ENCODE data around the gene ASB7. TPM values are rescaled to one million over a fixed set of nuclear protein-coding genes. Genes with fewer than 3 reads are reported as not detected.

Gene ASB7
- total RNA-seq, 1 donor from 2014 or later, result 14.5 TPM

DNA sequence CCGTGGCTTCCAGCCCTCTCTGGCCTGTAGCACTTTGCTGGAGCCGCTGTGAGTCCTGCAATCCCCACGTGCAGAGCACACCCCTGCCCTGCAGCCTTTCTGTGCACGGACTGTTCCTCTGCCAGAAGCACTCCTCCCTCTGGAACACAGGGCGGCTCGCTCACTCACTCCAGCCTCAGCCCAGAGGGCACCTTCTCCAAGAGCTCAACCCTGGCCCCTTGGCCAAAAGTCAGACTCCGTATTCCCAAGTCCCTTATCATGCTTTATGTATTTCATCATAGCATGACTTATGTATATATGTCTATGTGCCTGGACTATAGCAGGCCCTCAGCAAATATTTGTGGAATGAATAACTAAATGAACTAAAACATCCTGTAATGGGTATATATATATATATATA lies 63.2 kb downstream of the ASB7 start:
- Mint-ChIP-seq H3K4me1 (ENCODE audit: low read depth, unreplicated experiment) (peaks cover 8% of the 10 kb centered on the region), H3K9me3 (ENCODE audit: unreplicated experiment) (peaks cover 1% of the 10 kb centered on the region), H3K27ac (ENCODE audit: unreplicated experiment) (no peak overlapping the region), H3K4me3 (ENCODE audit: unreplicated experiment) (no peak overlapping the region), H3K27me3 (ENCODE audit: unreplicated experiment) (peaks cover 1% of the 10 kb centered on the region), H3K36me3 (ENCODE audit: unreplicated experiment) (no peaks in the 10 kb centered on the region)
- DNase-seq, result no peak
- TF ChIP-seq, protein P1, sequence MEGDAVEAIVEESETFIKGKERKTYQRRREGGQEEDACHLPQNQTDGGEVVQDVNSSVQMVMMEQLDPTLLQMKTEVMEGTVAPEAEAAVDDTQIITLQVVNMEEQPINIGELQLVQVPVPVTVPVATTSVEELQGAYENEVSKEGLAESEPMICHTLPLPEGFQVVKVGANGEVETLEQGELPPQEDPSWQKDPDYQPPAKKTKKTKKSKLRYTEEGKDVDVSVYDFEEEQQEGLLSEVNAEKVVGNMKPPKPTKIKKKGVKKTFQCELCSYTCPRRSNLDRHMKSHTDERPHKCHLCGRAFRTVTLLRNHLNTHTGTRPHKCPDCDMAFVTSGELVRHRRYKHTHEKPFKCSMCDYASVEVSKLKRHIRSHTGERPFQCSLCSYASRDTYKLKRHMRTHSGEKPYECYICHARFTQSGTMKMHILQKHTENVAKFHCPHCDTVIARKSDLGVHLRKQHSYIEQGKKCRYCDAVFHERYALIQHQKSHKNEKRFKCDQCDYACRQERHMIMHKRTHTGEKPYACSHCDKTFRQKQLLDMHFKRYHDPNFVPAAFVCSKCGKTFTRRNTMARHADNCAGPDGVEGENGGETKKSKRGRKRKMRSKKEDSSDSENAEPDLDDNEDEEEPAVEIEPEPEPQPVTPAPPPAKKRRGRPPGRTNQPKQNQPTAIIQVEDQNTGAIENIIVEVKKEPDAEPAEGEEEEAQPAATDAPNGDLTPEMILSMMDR (IDR thresholded peaks at IDR 0.05; ENCODE audit: partially characterized antibody, unreplicated experiment), result no peak

DNA sequence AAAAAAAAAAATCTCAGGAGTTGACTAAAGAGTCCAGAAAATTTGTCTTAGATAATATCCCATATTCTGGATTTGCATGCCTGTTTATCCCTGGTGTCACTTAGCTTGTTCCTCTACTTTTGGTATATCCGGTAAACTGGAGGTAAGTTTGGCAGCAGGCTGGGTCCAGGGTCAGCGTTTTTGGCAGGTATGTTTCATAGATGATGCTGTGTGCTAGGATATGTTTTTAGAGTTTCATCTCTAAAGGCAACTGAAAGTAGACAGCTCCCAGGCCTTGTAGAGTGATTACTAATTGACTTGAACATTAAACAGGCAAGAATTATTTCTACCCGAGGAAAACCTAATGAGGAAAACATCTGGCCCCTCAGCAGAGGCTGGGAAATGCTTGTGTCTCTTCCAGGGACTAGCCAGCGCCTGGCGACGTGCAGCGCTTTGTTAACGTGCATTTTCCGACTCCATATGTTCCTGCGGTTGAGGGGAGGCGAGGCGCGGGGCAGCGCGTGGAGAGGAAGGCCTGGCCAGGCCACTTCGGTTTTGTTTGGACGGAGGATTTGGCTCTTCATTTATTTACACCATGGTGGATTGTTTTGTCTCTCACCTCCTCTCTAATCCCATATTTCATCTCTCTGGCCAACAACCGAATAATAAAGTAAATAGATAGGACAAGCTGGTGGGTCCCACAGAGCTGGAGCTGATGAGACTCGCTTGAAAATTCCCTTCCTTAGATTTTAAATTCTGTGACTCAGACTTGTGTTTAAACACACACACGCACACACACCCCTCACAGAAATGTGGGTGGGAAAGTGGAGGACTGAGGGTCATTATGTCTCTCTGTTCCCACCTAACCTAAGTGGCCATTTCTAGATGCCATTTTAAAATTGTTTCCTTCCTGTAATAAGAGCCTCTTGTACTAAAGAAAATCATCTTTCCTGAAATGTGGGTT lies 65.3 kb downstream of the ASB7 start:
- Mint-ChIP-seq H3K27ac (ENCODE audit: unreplicated experiment) (no peak overlapping the region), H3K4me1 (ENCODE audit: low read depth, unreplicated experiment) (peaks cover 6% of the 10 kb centered on the region), H3K27me3 (ENCODE audit: unreplicated experiment) (peaks cover 1% of the 10 kb centered on the region), H3K36me3 (ENCODE audit: unreplicated experiment) (no peaks in the 10 kb centered on the region), H3K4me3 (ENCODE audit: unreplicated experiment) (no peak overlapping the region), H3K9me3 (ENCODE audit: unreplicated experiment) (peaks cover 4% of the 10 kb centered on the region)
- no peak for DNase-seq
- TF ChIP-seq, protein P1 (IDR thresholded peaks at IDR 0.05; ENCODE audit: partially characterized antibody, unreplicated experiment), result no peak

DNA sequence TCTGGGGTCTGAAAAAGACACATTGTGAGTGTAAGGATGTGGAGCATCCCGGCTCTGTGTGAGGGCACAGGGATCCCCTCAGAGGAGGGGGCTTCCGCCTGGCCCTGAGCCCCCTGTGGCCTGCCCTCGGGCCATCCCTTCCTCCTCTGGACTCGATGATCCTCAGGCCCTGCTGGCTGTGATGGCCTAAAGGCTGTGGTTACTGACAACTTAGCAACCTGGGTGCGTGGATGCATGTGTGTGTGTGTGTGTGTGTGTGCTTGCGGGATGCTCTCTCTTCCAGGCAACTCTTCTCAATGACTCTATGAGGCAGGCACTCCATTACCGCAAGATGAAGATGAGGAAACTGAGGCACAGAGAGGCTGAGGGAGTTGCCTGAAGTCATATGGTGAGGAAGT lies 66.0 kb downstream of the ASB7 start:
- TF ChIP-seq, protein P1 (IDR thresholded peaks at IDR 0.05; ENCODE audit: partially characterized antibody, unreplicated experiment), result no peak
- no peak for DNase-seq
- peaks cover 4% of the 10 kb centered on the region for H3K9me3 Mint-ChIP-seq (ENCODE audit: unreplicated experiment)
- H3K4me1 Mint-ChIP-seq (ENCODE audit: low read depth, unreplicated experiment), result peaks cover 4% of the 10 kb centered on the region
- no peaks in the 10 kb centered on the region for H3K36me3 Mint-ChIP-seq (ENCODE audit: unreplicated experiment)
- H3K27ac Mint-ChIP-seq (ENCODE audit: unreplicated experiment), result no peak overlapping the region
- no peak overlapping the region for H3K4me3 Mint-ChIP-seq (ENCODE audit: unreplicated experiment)
- peaks cover 1% of the 10 kb centered on the region for H3K27me3 Mint-ChIP-seq (ENCODE audit: unreplicated experiment)

DNA sequence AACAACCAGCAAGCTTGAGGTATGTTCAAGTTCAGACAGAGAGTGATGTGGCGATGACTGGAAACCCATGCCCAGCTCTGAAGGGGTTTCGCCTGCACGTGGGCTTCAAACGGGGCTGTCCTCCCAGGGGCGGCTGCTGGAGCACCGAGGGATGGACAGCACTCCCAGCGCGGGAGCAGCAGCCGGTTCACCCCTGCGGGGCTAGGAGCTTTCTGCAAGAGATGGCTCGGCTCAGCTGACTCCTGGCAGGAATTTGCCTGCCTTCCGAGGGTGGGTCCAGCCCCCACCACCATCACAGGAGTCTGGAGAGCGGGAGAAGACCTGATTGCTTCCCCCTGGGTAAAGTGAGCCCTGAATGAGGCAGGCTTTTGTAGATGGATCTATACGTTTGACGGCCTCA lies 66.9 kb downstream of the ASB7 start:
- Mint-ChIP-seq H3K4me1 (ENCODE audit: low read depth, unreplicated experiment) (peaks cover 2% of the 10 kb centered on the region), H3K9me3 (ENCODE audit: unreplicated experiment) (peaks cover 4% of the 10 kb centered on the region), H3K27me3 (ENCODE audit: unreplicated experiment) (peaks cover 1% of the 10 kb centered on the region), H3K36me3 (ENCODE audit: unreplicated experiment) (no peaks in the 10 kb centered on the region), H3K27ac (ENCODE audit: unreplicated experiment) (no peak overlapping the region), H3K4me3 (ENCODE audit: unreplicated experiment) (no peak overlapping the region)
- TF ChIP-seq, protein P1 (IDR thresholded peaks at IDR 0.05; ENCODE audit: partially characterized antibody, unreplicated experiment), result no peak
- no peak for DNase-seq

DNA sequence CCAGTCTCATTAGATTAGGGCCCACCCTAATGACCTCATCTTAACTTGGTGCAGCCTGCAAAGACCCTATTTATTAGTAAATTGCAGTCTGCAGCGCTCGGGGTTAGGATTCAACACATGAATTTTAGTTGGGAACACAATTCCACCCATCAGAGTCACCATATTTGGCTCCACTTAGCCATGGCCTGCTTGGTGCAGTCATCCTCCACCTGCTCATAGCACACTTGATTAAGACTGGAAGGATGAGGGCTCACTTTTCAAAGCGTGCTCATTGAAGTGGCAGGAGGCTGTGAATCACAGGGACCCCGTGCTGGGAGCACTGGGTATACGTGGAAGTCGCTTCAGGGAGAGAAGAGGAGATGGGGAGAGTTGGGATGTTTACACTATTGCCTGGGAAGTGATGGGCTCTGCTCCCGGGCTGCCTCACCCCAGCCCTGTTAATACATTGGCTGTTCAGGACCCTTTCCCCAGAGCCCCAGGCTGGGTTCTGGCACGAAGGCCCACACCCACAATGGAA lies 68.2 kb downstream of the ASB7 start:
- Mint-ChIP-seq H3K36me3 (ENCODE audit: unreplicated experiment) (no peaks in the 10 kb centered on the region), H3K4me3 (ENCODE audit: unreplicated experiment) (no peak overlapping the region), H3K27ac (ENCODE audit: unreplicated experiment) (no peak overlapping the region), H3K27me3 (ENCODE audit: unreplicated experiment) (peaks cover 1% of the 10 kb centered on the region), H3K9me3 (ENCODE audit: unreplicated experiment) (peaks cover 4% of the 10 kb centered on the region), H3K4me1 (ENCODE audit: low read depth, unreplicated experiment) (peaks cover 2% of the 10 kb centered on the region)
- DNase-seq, result no peak
- TF ChIP-seq, protein P1 (IDR thresholded peaks at IDR 0.05; ENCODE audit: partially characterized antibody, unreplicated experiment), result no peak
